Sigmoid colon (tissue), 4 donors: ENCODE measurements around the gene USO1.

Source experiments
- EP300 ChIP-seq, 4 donors: sonication (generic); formaldehyde crosslinking; IDR thresholded peaks; one replicate each; pipeline ENCODE4 v1.6.1; 2017; ENCODE audit warnings: antibody characterized with exemption in 4 of 4
- POLR2A ChIP-seq, 2 donors: fragments of 450-650 bp; IDR thresholded peaks; one replicate each; pipeline ENCODE4 v1.6.1; 2016; ENCODE audit warnings: antibody characterized with exemption in 2 of 2, mild to moderate bottlenecking in 2 of 2, moderate library complexity in 2 of 2
- POLR2AphosphoS5 ChIP-seq, 4 donors: sonication (generic); formaldehyde crosslinking; IDR thresholded peaks; one replicate each; pipeline ENCODE4 v1.6.1; 2017; ENCODE audit warnings: antibody characterized with exemption in 4 of 4
- TF ChIP-seq, protein P1 (sequence below), 4 experiments: fragments of 450-650 bp in 3 of 4; fragments of 200-600 bp in 1 of 4; IDR thresholded peaks; one replicate each; pipeline ENCODE4 v1.5.1; 2016 to 2019; ENCODE audit warnings: antibody characterized with exemption in 4 of 4, mild to moderate bottlenecking in 3 of 4, moderate library complexity in 2 of 4

GRCh38 chr4:75843596-75843995, 119.2 kb downstream of the USO1 start:
- TF ChIP-seq POLR2A (IDR thresholded peaks at IDR 0.05) (no peak), EP300 (IDR thresholded peaks at IDR 0.05) (no peak), POLR2AphosphoS5 (IDR thresholded peaks at IDR 0.05) (no peak)
- TF ChIP-seq, protein P1, sequence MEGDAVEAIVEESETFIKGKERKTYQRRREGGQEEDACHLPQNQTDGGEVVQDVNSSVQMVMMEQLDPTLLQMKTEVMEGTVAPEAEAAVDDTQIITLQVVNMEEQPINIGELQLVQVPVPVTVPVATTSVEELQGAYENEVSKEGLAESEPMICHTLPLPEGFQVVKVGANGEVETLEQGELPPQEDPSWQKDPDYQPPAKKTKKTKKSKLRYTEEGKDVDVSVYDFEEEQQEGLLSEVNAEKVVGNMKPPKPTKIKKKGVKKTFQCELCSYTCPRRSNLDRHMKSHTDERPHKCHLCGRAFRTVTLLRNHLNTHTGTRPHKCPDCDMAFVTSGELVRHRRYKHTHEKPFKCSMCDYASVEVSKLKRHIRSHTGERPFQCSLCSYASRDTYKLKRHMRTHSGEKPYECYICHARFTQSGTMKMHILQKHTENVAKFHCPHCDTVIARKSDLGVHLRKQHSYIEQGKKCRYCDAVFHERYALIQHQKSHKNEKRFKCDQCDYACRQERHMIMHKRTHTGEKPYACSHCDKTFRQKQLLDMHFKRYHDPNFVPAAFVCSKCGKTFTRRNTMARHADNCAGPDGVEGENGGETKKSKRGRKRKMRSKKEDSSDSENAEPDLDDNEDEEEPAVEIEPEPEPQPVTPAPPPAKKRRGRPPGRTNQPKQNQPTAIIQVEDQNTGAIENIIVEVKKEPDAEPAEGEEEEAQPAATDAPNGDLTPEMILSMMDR (IDR thresholded peaks at IDR 0.05), result no peak
